HPDE6-E6E7 (cell line): ENCODE results near the gene DCUN1D3.
"Not testable (repeated sequence)": the region's sequence is repeated elsewhere in the genome, so short reads cannot be mapped to it uniquely, and the experiment has no call there.

Experiments used
- DNase-seq: peaks from one replicate; pipeline ENCODE4 v3.0.0; 2011; ENCODE audit warnings: missing footprints; ENCODE audit errors: extremely low spot score

Gene DCUN1D3

DNA sequence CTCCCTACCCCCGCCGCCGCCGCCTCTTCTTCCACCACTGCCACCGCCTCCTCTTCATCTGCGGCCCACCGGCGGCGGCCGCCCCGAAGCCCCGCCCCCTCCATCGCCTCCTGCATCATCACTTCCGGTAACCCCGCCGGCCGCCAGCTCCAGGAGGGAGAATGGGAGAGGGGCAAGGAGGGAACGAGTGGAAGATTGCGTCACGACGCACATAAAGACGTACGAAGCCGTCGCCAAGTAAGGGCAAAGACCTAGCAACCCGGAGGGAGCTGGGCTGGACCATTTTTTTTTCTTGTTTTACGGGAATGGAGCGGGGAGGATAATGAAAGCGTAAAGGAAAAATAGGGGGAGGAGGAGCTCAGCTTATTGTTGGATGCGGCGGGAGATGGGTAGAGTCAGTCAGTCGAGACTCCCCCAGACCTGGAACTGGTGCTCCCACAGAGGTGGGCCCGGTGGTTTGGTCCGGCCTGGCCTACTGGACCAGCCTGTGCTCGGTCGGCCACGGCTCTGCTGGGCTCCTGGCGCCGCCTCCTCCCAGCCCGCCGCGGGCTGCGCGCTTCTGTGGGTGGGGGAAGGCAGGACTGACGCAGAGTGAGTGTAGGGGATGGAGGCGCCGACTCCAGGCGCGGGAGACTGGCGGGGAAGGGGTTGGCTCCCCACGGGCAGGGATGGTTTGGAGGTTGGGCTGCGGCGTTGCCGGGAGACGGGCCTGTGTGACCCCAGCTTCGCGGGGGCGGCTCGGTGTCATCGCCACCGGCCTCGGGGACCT is at the start of gene DCUN1D3, which contains the start of gene LYRM1:
TSS of gene DCUN1D3 (minus strand) at position 60 of the 769 bp plus-strand sequence. CDS start 37,820 bp downstream, outside the sequence.
TSS of gene LYRM1 (plus strand) at position 473 of the 769 bp plus-strand sequence. CDS start 14,785 bp downstream, outside the sequence.
- DNase-seq, result peak; percentile 86

- DNase-seq, result no peak
Measured at GRCh38 chr16:20949660-20950059, 49.5 kb upstream of the DCUN1D3 start.

GRCh38 chr16:20948444-20948843 is 48.3 kb upstream of the DCUN1D3 start:
- no peak for DNase-seq

- no peak for DNase-seq
Measured at GRCh38 chr16:20946015-20946629, 46.0 kb upstream of the DCUN1D3 start.

- DNase-seq, result not testable (repeated sequence)
Measured at GRCh38 chr16:20945575-20945875, 45.4 kb upstream of the DCUN1D3 start.

DNA sequence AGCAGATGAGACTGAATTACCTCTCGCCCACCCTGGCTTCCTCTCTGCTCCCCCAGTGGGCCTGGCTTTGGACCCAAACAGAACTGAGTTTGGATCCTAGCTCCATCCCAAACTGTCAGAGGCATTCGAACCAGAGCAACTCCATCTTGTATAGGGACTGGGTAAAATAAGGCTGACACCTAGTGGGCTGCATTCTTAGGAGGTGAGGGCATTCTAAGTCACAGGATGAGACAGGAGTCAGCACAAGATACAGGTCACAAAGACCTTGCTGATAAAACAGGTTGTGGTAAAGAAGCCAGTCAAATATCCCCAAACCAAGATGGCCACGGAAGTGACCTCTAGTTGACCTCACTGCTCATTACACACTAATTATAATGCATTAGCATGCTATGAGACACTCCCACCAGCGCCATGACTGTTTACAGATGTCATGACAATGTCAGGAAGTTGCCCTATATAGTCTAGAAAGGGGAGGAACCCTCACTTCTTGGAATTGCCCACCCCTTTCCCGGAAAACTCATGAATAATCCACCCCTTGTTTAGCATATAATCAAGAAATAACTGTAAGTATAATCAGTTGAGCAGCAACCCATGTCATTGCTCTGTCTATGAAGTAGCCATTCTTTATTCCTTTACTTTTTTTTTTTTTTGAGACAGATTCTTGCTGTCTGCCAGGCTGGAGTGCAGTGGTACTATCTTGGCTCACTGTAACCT is 44.9 kb upstream of the DCUN1D3 start:
- DNase-seq, result no peak

GRCh38 chr16:20942256-20942655 is 42.1 kb upstream of the DCUN1D3 start:
- DNase-seq, result no peak

DNA sequence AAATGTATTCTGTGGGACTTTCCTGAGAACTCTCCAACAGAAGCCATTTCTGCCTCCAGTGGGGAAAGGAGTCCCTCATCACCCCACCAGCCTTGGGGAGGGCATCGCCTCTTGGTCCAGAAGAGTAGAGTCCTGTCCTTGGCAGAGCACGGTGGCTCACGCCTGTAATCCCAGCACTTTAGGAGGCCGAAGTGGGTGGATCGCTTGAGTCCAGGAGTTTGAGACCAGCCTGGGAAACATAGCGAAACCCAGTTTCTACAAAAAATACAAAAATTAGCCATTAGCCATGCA is 41.4 kb upstream of the DCUN1D3 start:
- DNase-seq, result no peak

- no peak for DNase-seq
Measured at GRCh38 chr16:20940871-20941635, 40.9 kb upstream of the DCUN1D3 start.

DNA sequence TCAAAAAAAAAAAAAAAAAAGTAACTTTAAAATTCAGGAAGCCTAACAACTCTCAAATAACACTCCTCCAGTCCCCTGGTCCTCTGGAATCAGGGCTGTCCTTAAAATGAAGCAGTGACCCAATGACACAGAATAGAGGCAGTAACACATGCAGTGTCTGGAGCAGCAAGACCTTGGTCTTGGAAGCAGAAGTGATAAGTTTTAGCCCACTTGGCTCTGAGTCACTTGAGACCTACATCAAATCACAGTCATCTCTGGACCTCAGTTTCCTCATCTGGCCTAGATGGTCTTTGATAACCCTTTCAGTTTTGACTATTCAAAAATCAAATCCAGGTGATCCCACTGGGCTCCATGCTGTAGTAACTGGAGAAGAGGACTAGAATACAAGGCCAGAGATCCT is 39.5 kb upstream of the DCUN1D3 start:
- no peak for DNase-seq

DNA sequence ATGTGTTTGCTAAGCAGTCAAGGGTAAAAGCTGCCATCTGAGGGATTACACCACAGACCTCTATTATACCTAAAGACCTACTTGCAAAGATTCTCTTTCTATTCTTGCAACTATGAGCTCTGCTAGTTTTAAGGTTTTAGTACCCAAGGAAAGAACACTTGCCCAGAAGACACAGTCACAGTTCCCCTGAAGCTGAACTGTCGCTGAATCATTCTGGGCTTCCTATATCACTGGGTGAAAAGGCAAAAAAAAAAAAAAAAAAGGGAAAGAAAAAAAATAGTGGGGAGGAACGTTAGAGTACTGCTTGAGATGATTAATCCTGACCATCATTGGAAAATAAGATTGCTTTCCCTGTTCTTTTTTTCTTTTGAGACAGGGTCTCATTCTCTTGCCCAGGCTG is 38.3 kb upstream of the DCUN1D3 start:
- DNase-seq, result no peak

DNA sequence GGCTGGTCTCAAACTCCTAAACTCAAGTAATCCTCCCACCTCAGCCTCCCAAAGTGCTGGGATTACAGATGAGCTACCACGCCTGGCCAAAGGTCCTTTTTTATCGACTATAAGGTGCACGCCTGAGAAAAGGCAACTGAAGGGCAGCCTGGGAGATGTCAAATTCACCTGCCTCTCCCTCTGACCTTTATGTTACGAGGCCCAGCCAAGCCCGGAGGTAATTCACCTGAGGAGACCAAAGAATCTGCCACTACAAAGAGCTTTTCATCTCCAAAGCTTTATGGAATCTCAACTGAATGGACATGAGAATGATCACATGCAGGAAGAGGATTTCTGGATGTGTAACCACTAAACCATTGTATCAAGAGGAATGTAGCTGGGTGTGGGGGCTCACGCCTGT is 37.6 kb upstream of the DCUN1D3 start:
- DNase-seq, result no peak

DNA sequence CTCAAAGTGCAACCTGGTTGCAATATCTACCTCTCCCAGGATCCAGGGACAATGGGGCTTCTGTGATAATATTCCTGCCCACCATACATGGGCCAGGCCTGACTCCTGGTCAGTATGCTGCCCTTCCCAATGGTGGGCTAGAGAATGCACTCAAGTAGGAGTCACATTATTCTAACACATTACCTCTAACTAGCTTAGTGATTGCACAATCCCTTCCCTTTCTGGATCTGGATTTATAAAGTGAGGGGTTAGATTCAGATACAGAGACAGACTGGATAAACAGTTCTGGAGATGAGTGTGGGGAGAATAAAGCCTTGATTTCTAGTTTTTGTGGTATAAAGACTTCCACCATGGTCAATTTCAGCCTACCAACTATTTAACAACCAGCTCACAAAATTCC is 33.4 kb upstream of the DCUN1D3 start:
- no peak for DNase-seq

DNA sequence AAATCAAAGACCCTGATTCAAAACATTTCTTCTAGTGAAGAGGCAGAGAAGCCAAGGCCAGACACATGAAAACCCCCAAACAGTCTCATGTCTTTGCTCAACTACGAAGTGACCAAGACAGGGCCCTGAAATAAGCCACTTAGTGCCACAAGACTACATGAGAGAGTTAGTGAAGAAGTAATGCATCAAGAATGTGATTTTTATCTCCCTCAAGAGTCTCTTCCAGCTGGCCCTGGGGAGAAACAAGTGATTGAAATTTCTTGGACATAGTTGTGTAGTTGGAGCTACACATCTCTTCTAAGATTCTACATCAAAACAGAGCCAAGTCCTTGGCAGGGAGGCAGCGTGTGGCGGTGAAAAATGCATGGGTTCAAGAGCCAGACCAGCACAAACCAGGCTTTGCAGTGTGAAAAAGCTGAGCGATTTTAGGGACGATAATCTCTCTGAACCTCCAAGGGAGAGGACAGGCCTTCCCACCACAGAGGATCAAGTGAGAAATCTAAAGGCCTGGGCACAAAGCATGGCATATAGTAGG is 31.0 kb upstream of the DCUN1D3 start:
- no peak for DNase-seq

DNA sequence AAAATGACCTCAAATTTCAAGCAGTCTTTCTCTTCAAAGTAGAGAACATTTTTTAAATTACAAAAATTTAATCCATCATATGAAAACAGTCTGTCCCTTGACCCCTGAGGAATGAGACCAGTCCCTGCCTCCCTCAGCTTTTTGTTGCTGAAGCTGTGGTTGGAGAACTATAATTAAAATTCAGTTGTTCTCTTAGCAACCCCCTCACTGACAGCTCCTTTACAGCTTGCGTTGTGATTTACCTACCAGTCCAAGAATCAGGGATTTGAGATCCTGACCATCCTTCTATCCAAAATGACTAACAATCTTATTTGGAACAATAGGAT is 30.2 kb upstream of the DCUN1D3 start:
- no peak for DNase-seq

DNA sequence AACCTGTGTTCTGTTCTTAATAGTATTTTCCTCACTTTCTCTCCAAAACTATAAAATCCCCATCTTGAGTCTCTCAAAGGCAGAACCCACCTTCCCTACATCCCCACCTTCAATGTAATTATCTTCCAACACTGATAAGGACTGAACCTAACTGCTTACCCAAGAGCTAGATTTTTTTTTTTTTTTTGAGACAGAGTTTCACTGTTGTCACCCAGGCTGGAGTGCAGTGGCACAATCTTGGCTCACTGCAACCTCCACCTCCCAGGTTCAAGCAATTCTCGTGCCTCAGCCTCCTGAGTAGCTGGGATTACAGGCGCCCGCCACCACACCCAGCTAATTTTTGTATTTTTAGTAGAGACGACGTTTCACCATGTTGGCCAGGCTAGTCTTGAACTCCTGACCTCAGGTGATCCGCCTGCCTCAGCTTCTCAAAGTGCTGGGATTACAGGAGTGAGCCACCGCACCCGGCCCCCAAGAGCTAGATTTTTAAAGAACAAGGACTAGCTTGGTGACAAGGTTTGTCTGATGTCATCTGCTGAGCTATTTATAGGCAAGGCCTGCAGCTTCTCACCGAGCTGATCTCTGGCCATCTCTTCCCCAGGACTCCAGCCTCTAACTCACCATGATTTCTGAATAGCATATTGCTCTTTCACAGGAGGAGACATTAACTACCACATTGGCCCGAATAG is 29.7 kb upstream of the DCUN1D3 start:
- DNase-seq, result not testable (repeated sequence)

GRCh38 chr16:20928774-20929411 is 28.7 kb upstream of the DCUN1D3 start:
- no peak for DNase-seq

- no peak for DNase-seq
Measured at GRCh38 chr16:20925751-20926150, 25.6 kb upstream of the DCUN1D3 start.

DNA sequence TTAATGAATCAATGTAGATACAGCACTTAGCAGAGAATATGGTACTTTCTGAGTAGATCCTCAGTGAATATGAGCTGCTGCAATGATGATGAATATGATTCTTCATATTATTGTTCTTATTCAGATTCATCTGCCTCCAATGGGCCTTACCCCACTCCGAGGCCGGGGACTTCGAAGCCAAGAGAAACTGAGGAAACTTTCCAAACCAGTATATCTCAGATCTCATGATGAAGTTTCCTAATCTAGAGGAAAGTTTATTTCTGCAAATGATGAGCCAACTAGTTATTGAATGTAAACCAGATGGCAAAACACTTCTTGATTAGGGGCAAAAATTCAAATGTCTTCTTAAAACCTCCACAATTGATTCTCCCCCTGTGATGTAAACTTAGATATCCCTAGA is 23.7 kb upstream of the DCUN1D3 start:
- no peak for DNase-seq

GRCh38 chr16:20920799-20921198 is 20.6 kb upstream of the DCUN1D3 start:
- no peak for DNase-seq

GRCh38 chr16:20920091-20920490 is 19.9 kb upstream of the DCUN1D3 start:
- DNase-seq, result no peak
